Measurements from ENCODE around the gene MUL1.

MUL1 gene

GRCh38 chr1:20472121-20472520, 35.8 kb downstream of the MUL1 start:
- H3K4me3 ChIP-seq (ENCODE audit: low read length, poor library complexity, severe bottlenecking) = no peak overlapping the region
- H2AFZ ChIP-seq (ENCODE audit: low read length) = no peak overlapping the region
- H3K36me3 ChIP-seq (ENCODE audit: insufficient read depth, low read length) = no peaks in the 10 kb centered on the region
- no peak overlapping the region for H3K9ac ChIP-seq (ENCODE audit: low read depth, low read length, poor library complexity, severe bottlenecking)
- TF ChIP-seq EZH2phosphoT487 (IDR thresholded peaks at IDR 0.05; ENCODE audit: borderline replicate concordance) = no peak
- TF ChIP-seq, protein P1, sequence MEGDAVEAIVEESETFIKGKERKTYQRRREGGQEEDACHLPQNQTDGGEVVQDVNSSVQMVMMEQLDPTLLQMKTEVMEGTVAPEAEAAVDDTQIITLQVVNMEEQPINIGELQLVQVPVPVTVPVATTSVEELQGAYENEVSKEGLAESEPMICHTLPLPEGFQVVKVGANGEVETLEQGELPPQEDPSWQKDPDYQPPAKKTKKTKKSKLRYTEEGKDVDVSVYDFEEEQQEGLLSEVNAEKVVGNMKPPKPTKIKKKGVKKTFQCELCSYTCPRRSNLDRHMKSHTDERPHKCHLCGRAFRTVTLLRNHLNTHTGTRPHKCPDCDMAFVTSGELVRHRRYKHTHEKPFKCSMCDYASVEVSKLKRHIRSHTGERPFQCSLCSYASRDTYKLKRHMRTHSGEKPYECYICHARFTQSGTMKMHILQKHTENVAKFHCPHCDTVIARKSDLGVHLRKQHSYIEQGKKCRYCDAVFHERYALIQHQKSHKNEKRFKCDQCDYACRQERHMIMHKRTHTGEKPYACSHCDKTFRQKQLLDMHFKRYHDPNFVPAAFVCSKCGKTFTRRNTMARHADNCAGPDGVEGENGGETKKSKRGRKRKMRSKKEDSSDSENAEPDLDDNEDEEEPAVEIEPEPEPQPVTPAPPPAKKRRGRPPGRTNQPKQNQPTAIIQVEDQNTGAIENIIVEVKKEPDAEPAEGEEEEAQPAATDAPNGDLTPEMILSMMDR (conservative IDR thresholded peaks at IDR 0.05; ENCODE audit: low read length) = no peak
- H3K9me2 ChIP-seq (replicated peaks; ENCODE audit: low read depth, low read length) = no peaks in the 10 kb centered on the region
- no peaks in the 10 kb centered on the region for H3K27me3 ChIP-seq (ENCODE audit: insufficient read depth, low read length, poor library complexity, severe bottlenecking)
- no peaks in the 10 kb centered on the region for H4K20me1 ChIP-seq (ENCODE audit: insufficient read depth, low read length, poor library complexity, severe bottlenecking)
- no peaks in the 10 kb centered on the region for H3F3A ChIP-seq (ENCODE audit: low read depth)
- H3K4me1 ChIP-seq (ENCODE audit: insufficient read depth, low read length, poor library complexity, severe bottlenecking) = peaks cover under 1% of the 10 kb centered on the region
- H3K79me2 ChIP-seq (ENCODE audit: insufficient read depth, low read length) = no peaks in the 10 kb centered on the region
- H3K4me2 ChIP-seq (ENCODE audit: low read depth, low read length, poor library complexity, severe bottlenecking) = no peak overlapping the region
- H3K9me3 ChIP-seq (ENCODE audit: insufficient read depth, low read depth, low read length) = no peaks in the 10 kb centered on the region

DNA sequence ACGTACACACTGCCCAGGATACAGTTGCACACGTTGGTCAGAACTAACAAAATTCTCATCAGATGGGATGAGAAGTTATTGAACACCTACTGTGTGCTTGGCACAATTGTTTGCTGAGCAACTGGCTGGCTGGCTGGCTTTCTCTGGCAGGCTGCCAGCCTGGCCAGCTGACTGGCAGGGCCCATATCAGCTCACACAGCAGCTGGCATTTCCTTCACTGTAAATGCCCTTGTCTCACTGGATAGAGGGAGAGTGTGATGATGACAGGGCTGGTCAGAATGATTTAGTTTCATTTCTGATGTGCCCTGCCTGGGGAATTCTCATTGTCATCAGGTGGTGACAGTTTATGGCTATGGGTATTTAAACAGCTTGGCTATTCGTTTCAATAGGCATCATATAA, 37.8 kb downstream of the MUL1 start:
- Histone ChIP-seq H3K79me2 (ENCODE audit: insufficient read depth, low read length) (no peaks in the 10 kb centered on the region), H3K27me3 (ENCODE audit: insufficient read depth, low read length, poor library complexity, severe bottlenecking) (no peaks in the 10 kb centered on the region), H3K4me2 (ENCODE audit: low read depth, low read length, poor library complexity, severe bottlenecking) (peak overlapping the region; percentile 45), H3K4me1 (ENCODE audit: insufficient read depth, low read length, poor library complexity, severe bottlenecking) (no peaks in the 10 kb centered on the region), H3K9me2 (replicated peaks; ENCODE audit: low read depth, low read length) (no peaks in the 10 kb centered on the region), H2AFZ (ENCODE audit: low read length) (no peak overlapping the region), H3K36me3 (ENCODE audit: insufficient read depth, low read length) (no peaks in the 10 kb centered on the region), H3K9me3 (ENCODE audit: insufficient read depth, low read depth, low read length) (no peaks in the 10 kb centered on the region), H3K9ac (ENCODE audit: low read depth, low read length, poor library complexity, severe bottlenecking) (no peak overlapping the region), H3K4me3 (ENCODE audit: low read length, poor library complexity, severe bottlenecking) (peak overlapping the region; percentile 37), H4K20me1 (ENCODE audit: insufficient read depth, low read length, poor library complexity, severe bottlenecking) (no peaks in the 10 kb centered on the region), H3F3A (ENCODE audit: low read depth) (no peaks in the 10 kb centered on the region)
- TF ChIP-seq, protein P1 (conservative IDR thresholded peaks at IDR 0.05; ENCODE audit: low read length) = no peak
- TF ChIP-seq EZH2phosphoT487 (IDR thresholded peaks at IDR 0.05; ENCODE audit: borderline replicate concordance) = no peak

DNA sequence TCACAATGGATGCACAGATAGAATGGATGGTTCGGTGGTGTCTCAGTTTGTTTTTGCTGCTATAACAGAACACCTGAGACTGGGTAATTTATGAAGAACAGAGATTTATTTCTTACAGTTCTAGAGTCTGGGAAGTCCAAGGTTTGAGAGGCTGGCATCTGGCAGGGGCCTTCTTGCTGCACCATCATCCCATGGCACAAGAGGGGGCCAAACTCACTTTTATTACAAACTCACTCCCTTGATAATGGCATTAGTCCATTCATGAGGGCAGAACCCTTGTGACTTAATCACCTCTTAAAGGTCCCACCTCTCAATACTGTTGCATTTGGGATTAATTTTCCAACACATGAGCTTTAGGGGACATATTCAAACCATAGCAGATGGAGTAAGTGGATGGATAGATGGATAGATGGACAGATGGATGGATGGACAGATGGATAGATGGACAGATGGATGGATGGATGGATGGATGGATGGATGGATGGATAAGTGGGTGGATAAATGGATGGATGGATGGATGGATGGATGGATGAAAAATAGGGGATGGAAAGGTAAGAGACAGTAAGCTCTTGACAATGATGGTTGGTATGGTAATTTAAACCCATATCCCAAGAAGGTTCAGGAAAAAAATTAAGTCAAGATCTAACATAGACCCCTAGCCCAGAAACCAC, 38.4 kb downstream of the MUL1 start:
- no peaks in the 10 kb centered on the region for H3K27me3 ChIP-seq (ENCODE audit: insufficient read depth, low read length, poor library complexity, severe bottlenecking)
- no peaks in the 10 kb centered on the region for H3K9me2 ChIP-seq (replicated peaks; ENCODE audit: low read depth, low read length)
- H3K79me2 ChIP-seq (ENCODE audit: insufficient read depth, low read length) = no peaks in the 10 kb centered on the region

More for the DNA sequence above, 38.4 kb downstream of the MUL1 start:
- H3K9ac ChIP-seq (ENCODE audit: low read depth, low read length, poor library complexity, severe bottlenecking) = no peak overlapping the region
- no peaks in the 10 kb centered on the region for H3K36me3 ChIP-seq (ENCODE audit: insufficient read depth, low read length)
- H3K4me3 ChIP-seq (ENCODE audit: low read length, poor library complexity, severe bottlenecking) = no peak overlapping the region
- H4K20me1 ChIP-seq (ENCODE audit: insufficient read depth, low read length, poor library complexity, severe bottlenecking) = no peaks in the 10 kb centered on the region
- no peak overlapping the region for H3K4me2 ChIP-seq (ENCODE audit: low read depth, low read length, poor library complexity, severe bottlenecking)
- TF ChIP-seq EZH2phosphoT487 (IDR thresholded peaks at IDR 0.05; ENCODE audit: borderline replicate concordance) = no peak
- TF ChIP-seq, protein P1 (conservative IDR thresholded peaks at IDR 0.05; ENCODE audit: low read length) = peak; percentile 51
- no peaks in the 10 kb centered on the region for H3K4me1 ChIP-seq (ENCODE audit: insufficient read depth, low read length, poor library complexity, severe bottlenecking)
- H3K9me3 ChIP-seq (ENCODE audit: insufficient read depth, low read depth, low read length) = no peaks in the 10 kb centered on the region
- no peak overlapping the region for H2AFZ ChIP-seq (ENCODE audit: low read length)
- no peaks in the 10 kb centered on the region for H3F3A ChIP-seq (ENCODE audit: low read depth)

Measured in Loucy (cell line).